SK-N-SH treated with all-trans-retinoic acid at 6 μM for 48 hours (cell line): ENCODE measurements around the gene MEGF9.

Experiments used
- ATAC-seq: fragments of 200-7000 bp; cut with Tn5 transposase; 3 replicates; pipeline ENCODE4 v1.9.1; 2020; ENCODE audit warnings: mild to moderate bottlenecking, moderate library complexity
- ARNTL ChIP-seq: fragments of 450-650 bp; formaldehyde crosslinking; IDR thresholded peaks from 2 replicates; pipeline ENCODE4 v1.5.0; 2020; ENCODE audit warnings: low read depth, mild to moderate bottlenecking, moderate library complexity, borderline replicate concordance
- CREB5 ChIP-seq: fragments of 250-450 bp; sonication (Bioruptor Pico); IDR thresholded peaks from 2 replicates; pipeline ENCODE4 v1.5.1; 2020; ENCODE audit warnings: low read depth, mild to moderate bottlenecking, moderate library complexity
- CSRNP3 ChIP-seq: fragments of 250-450 bp; sonication (Bioruptor Pico); IDR thresholded peaks from 2 replicates; pipeline ENCODE4 v1.5.1; 2021; ENCODE audit warnings: mild to moderate bottlenecking, moderate library complexity
- ESRRG ChIP-seq: fragments of 250-450 bp; sonication (Bioruptor Pico); IDR thresholded peaks from 2 replicates; pipeline ENCODE4 v1.6.1; 2021; ENCODE audit warnings: mild to moderate bottlenecking
- GLIS3 ChIP-seq: fragments of 250-450 bp; sonication (Bioruptor Pico); IDR thresholded peaks from 2 replicates; pipeline ENCODE4 v1.5.0; 2020; ENCODE audit warnings: mild to moderate bottlenecking, moderate library complexity
- ISL1 ChIP-seq: fragments of 250-450 bp; sonication (Bioruptor Pico); IDR thresholded peaks from 2 replicates; pipeline ENCODE4 v2.1.2; 2022; ENCODE audit warnings: mild to moderate bottlenecking, moderate library complexity
- OSR1 ChIP-seq: fragments of 250-450 bp; sonication (Bioruptor Pico); IDR thresholded peaks from 2 replicates; pipeline ENCODE4 v1.8.0; 2022; ENCODE audit warnings: moderate library complexity, mild to moderate bottlenecking, inconsistent platforms
- PATZ1 ChIP-seq: fragments of 250-450 bp; sonication (Bioruptor Pico); IDR thresholded peaks from 2 replicates; pipeline ENCODE4 v1.8.0; 2020; ENCODE audit warnings: mild to moderate bottlenecking, moderate library complexity, borderline replicate concordance
- POU6F1 ChIP-seq: fragments of 250-450 bp; sonication (Bioruptor Pico); IDR thresholded peaks from 2 replicates; pipeline ENCODE4 v1.8.0; 2021; ENCODE audit warnings: low read depth, mild to moderate bottlenecking, moderate library complexity, borderline replicate concordance
- PPARA ChIP-seq: fragments of 250-450 bp; sonication (Bioruptor Pico); IDR thresholded peaks from 2 replicates; pipeline ENCODE4 v1.5.0; 2020; ENCODE audit warnings: mild to moderate bottlenecking, borderline replicate concordance
- RARB ChIP-seq: fragments of 250-450 bp; sonication (Bioruptor Pico); IDR thresholded peaks from 2 replicates; pipeline ENCODE4 v1.8.0; 2021; ENCODE audit warnings: mild to moderate bottlenecking, moderate library complexity
- SNAI2 ChIP-seq: fragments of 250-450 bp; sonication (Bioruptor Pico); IDR thresholded peaks from 2 replicates; pipeline ENCODE4 v1.5.0; 2020; ENCODE audit warnings: mild to moderate bottlenecking, moderate library complexity
- TCF4 ChIP-seq: fragments of 250-450 bp; sonication (Bioruptor Pico); IDR thresholded peaks from 2 replicates; pipeline ENCODE4 v1.8.0; 2021; ENCODE audit warnings: mild to moderate bottlenecking, moderate library complexity, borderline replicate concordance
- TOX ChIP-seq: fragments of 250-450 bp; sonication (Bioruptor Pico); IDR thresholded peaks from 2 replicates; pipeline ENCODE4 v1.8.0; 2021; ENCODE audit warnings: mild to moderate bottlenecking, moderate library complexity, borderline replicate concordance
- TSHZ2 ChIP-seq: fragments of 250-450 bp; sonication (Bioruptor Pico); IDR thresholded peaks from 2 replicates; pipeline ENCODE4 v1.5.0; 2020; ENCODE audit warnings: mild to moderate bottlenecking, moderate library complexity
- ZC3H10 ChIP-seq: fragments of 250-450 bp; sonication (Bioruptor Pico); IDR thresholded peaks from 2 replicates; pipeline ENCODE4 v1.5.1; 2021; ENCODE audit warnings: mild to moderate bottlenecking, moderate library complexity
- ZFP3 ChIP-seq: fragments of 250-450 bp; sonication (Bioruptor Pico); IDR thresholded peaks from 2 replicates; pipeline ENCODE4 v1.5.0; 2020; ENCODE audit warnings: mild to moderate bottlenecking, moderate library complexity
- ZFP30 ChIP-seq: fragments of 450-650 bp; formaldehyde crosslinking; IDR thresholded peaks from 2 replicates; pipeline ENCODE4 v1.5.0; 2022; ENCODE audit warnings: mild to moderate bottlenecking, moderate library complexity
- ZNF70 ChIP-seq: fragments of 450-650 bp; formaldehyde crosslinking; IDR thresholded peaks from 2 replicates; pipeline ENCODE4 v1.5.0; 2020; ENCODE audit warnings: mild to moderate bottlenecking, moderate library complexity

The MEGF9 gene

GRCh38 chr9:120740132-120740531 lies 25.9 kb upstream of the MEGF9 start:
- ATAC-seq = no peak
- TF ChIP-seq RARB (CRISPR knock-in tag) = no peak
- TF ChIP-seq TOX (CRISPR knock-in tag) = no peak
- TF ChIP-seq TSHZ2 (CRISPR knock-in tag) = no peak
- TF ChIP-seq CSRNP3 (CRISPR knock-in tag) = no peak

- no peak for ATAC-seq
- no peak for TF ChIP-seq ZNF70 (CRISPR knock-in tag)
- no peak for TF ChIP-seq ZFP30 (CRISPR knock-in tag)
- no peak for TF ChIP-seq SNAI2 (CRISPR knock-in tag)
- no peak for TF ChIP-seq CSRNP3 (CRISPR knock-in tag)
- no peak for TF ChIP-seq PPARA (CRISPR knock-in tag)
- TF ChIP-seq ZFP3 (CRISPR knock-in tag) = no peak
- no peak for TF ChIP-seq OSR1 (CRISPR knock-in tag)
- TF ChIP-seq ISL1 (CRISPR knock-in tag) = no peak
- TF ChIP-seq RARB (CRISPR knock-in tag) = no peak
- TF ChIP-seq ARNTL (CRISPR knock-in tag) = no peak
These were observed 23.3 kb upstream of the MEGF9 start for GRCh38 chr9:120737416-120738165.

- no peak for ATAC-seq
These were observed 22.6 kb upstream of the MEGF9 start for GRCh38 chr9:120736881-120737280.

More at GRCh38 chr9:120736881-120737280, 22.6 kb upstream of the MEGF9 start:
- TF ChIP-seq PPARA (CRISPR knock-in tag) (no peak), POU6F1 (CRISPR knock-in tag) (no peak), TOX (CRISPR knock-in tag) (no peak), TCF4 (CRISPR knock-in tag) (no peak), RARB (CRISPR knock-in tag) (no peak), CREB5 (CRISPR knock-in tag) (no peak), GLIS3 (CRISPR knock-in tag) (no peak), ZC3H10 (CRISPR knock-in tag) (no peak), OSR1 (CRISPR knock-in tag) (no peak), CSRNP3 (CRISPR knock-in tag) (no peak), SNAI2 (CRISPR knock-in tag) (no peak), ESRRG (CRISPR knock-in tag) (no peak), PATZ1 (no peak), ZFP30 (CRISPR knock-in tag) (no peak)
